NCI-H82 treated with DMSO at 0.1 percent for 48 hours (cell line): ENCODE measurements around the gene SGF29.

Experiments
- DNase-seq: peaks from one replicate; lab custom pipeline; 2025; ENCODE audit not compliant: unreplicated experiment; lab: John Stamatoyannopoulos, UW

The SGF29 gene

GRCh38 chr16:28563218-28563617 is 9.5 kb downstream of the SGF29 start:
- DNase-seq: no peak

DNA sequence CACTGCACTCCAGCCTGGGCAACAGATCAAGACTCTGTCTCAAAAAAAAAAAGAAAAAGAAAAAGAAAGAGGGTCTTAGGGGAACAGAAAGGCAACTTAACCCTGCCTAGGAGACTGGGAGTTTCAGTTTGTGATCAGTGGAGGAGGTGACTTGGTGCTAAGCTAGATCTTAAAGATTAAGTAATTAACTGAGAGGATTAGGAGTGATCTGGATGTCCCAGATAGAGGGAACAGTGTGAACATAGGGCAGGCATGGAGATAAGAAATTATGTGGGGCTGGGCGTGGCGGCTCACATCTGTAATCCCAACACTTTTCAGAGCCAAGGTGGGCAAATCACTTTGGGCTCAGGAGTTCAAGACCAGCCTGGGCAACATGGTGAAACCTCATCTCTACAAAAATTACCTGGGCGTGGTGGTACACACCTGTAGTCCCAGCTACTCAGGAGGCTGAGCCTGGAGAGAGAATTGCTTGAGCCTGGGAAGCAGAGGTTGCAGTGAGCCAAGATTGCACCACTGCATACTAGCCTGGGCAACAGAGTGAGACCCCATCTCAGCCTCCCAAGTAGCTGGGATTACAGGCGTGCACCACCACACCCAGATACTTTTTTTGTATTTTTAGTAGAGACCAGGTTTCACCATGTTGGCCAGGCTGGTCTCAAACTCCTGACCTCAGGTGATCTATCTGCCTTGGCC is 12.7 kb downstream of the SGF29 start:
- DNase-seq: peak; percentile 93

- no peak for DNase-seq
Measured at GRCh38 chr16:28567292-28567691, 13.6 kb downstream of the SGF29 start.

GRCh38 chr16:28569021-28569420 is 15.3 kb downstream of the SGF29 start:
- no peak for DNase-seq

GRCh38 chr16:28569968-28570752 is 16.4 kb downstream of the SGF29 start:
- no peak for DNase-seq

- no peak for DNase-seq
Measured at GRCh38 chr16:28572696-28573510, 19.2 kb downstream of the SGF29 start.

- no peak for DNase-seq
Measured at GRCh38 chr16:28573738-28574718, 20.3 kb downstream of the SGF29 start.

DNA sequence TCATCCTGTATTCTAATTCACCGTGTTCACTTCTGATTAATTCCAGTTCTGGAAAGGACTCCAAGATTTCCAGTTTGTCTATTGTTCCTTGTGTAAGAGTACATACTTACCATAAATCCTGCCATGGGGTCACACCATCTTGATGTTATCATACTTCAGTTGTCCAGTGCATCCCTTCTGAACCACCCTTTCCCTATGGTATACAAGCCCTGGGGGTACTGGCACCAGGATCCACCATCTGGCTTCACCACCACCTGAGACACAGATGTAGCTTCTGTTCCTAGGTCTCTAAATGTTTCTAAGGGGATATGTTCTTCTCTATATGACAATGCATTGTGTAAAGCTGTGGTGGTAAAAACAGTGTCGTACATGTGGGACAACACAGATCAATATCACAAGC is 21.2 kb downstream of the SGF29 start:
- DNase-seq: no peak

GRCh38 chr16:28575446-28576109 is 21.9 kb downstream of the SGF29 start:
- no peak for DNase-seq

DNA sequence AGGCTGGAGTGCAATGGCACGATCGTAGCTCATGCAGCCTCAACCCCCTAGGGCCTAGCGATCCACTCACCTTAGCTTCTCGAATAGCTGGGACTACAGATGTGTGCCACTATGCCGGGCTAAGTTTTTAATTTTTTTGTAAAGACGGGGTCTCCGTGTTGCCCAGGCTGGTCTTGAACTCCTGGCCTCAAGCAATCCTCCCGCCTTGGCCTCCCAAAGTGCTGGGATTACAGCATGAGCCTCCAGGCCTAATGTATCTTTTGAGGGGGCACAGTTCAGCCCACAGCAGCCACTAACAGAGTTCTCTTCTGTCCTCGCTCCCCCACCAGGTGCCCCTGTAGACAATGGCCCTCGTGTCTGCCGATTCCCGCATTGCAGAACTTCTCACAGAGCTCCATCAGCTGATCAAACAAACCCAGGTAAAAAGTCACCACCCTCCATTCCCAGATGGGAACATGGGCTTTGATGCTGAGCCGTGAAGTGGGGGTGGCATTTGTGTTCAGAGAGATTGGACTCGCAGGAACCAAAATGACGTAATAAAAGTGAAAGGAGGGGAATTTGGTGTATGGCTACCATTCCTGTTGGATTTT is 27.1 kb downstream of the SGF29 start:
- DNase-seq: no peak

DNA sequence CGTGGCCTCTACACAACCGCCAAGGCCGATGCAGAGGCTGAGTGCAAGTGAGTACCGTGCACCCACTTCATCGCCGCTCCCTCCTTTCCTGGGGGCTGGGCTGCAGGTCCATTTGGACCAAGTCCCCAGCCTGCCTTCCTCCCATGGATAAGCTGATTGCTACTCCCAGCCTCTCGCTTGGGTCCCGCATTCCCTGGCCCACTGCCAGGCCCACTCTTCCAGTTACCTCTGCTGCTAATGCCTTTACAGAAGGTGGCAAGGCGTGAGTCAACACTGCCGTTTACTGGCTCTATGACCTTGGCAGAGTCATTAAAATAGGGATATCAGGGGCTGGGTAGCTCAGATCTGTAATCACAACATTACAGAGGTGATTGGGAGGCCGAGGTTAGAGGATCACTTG is 32.0 kb downstream of the SGF29 start:
- no peak for DNase-seq

DNA sequence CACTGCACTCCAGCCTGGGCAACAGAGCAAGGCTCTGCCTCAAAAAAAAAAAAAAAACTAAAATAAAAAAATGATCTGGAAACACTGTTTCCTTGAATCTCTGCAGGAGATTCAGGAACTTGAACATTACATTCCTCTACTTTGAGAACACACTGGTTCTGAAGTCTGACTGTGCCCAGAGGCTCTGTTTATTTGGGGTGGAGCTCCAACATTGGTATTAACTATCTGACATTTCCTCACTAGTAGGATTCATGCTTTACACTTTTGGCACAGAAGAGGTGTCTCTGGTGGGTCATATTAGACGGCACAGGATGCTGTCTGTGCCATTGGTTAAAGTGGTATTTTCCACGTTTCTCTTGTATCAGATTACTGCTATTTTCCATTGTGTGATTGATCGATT is 32.7 kb downstream of the SGF29 start:
- no peak for DNase-seq

- DNase-seq: no peak
Measured at GRCh38 chr16:28587386-28587785, 33.7 kb downstream of the SGF29 start.

GRCh38 chr16:28589069-28589468 is 35.3 kb downstream of the SGF29 start:
- DNase-seq: no peak

- DNase-seq: no peak
Measured at GRCh38 chr16:28589930-28590329, 36.2 kb downstream of the SGF29 start.

GRCh38 chr16:28590384-28591340 is 36.9 kb downstream of the SGF29 start:
- DNase-seq: no peak

GRCh38 chr16:28591355-28591754 is 37.6 kb downstream of the SGF29 start:
- no peak for DNase-seq

DNA sequence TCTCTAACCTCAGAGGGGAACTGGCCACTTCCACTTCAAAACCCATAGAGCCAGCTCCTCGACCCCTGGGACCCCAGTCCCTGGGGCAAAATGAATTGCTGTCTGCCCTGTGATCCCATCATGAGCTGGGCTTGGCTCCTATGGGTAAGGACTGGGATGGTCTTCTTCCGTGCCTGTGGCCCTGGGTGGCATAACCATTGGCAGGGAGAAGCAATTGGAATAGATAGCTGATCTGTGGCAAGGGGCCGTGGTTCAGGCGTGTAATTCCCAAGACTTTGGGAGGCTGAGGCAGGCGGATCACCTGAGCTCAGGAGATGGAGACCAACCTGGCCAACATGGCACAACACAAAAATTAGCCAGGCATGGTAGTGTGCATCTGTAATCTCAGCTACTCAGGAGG is 38.8 kb downstream of the SGF29 start:
- DNase-seq: no peak
